Adrenal gland (tissue), 12 donors: Measurements from ENCODE around the gene COL1A2. TPM values are rescaled to one million over a fixed set of nuclear protein-coding genes. Genes with fewer than 3 reads are reported as not detected.
A peak's percentile ranks its signal among the peaks of the same experiment; 100 is the strongest.

ENCODE experiments used
- DNase-seq, 7 donors: peaks; one replicate each; pipeline ENCODE4 v3.0.0-alpha.2; 2019 to 2020
- H3K27ac ChIP-seq, 5 donors: fragments of 200-600 bp; sonication (generic) in 4 of 5; 1 replicate in 3 of 5; 2 replicates in 2 of 5; pipeline versions ENCODE4 v1.5.1 to v1.8.0; 2016 to 2020; ENCODE audit warnings: mild to moderate bottlenecking in 1 of 5
- H3K27me3 ChIP-seq: fragments of 200-600 bp; 2 replicates; pipeline ENCODE4 v1.8.0; 2021
- H3K36me3 ChIP-seq, 2 donors: fragments of 200-600 bp; replicated peaks in 1 of 2; 1 replicate in 1 of 2; 2 replicates in 1 of 2; pipeline versions ENCODE4 v1.5.1 to v1.8.0; 2018 to 2022
- H3K4me1 ChIP-seq, 2 donors: fragments of 200-600 bp; replicated peaks in 1 of 2; 1 replicate in 1 of 2; 2 replicates in 1 of 2; pipeline versions ENCODE4 v1.5.1 to v1.8.0; 2018 to 2021
- H3K4me3 ChIP-seq, 4 donors: fragments of 200-600 bp; sonication (generic) in 3 of 4; one replicate each; pipeline ENCODE4 v1.5.1; 2016 to 2018
- H3K9me3 ChIP-seq, 3 donors: fragments of 200-600 bp; sonication (generic) in 1 of 3; replicated peaks in 1 of 3; 1 replicate in 2 of 3; 2 replicates in 1 of 3; pipeline versions ENCODE4 v1.5.1 to v1.8.0; 2016 to 2021
- POLR2A ChIP-seq, 2 donors: fragments of 450-650 bp; IDR thresholded peaks; one replicate each; pipeline ENCODE4 v1.6.1; 2017; ENCODE audit warnings: antibody characterized with exemption in 2 of 2, mild to moderate bottlenecking in 2 of 2, moderate library complexity in 1 of 2
- WGBS, 4 donors: extraction: QIAGEN DNeasy Blood & Tissue Kit in 2 of 4; methylation state at CpG; one replicate each; pipeline versions ENCODE4 v1.1.5 to v1.1.7; 2013 to 2017; 5-methylcytosine and 5-hydroxymethylcytosine counted together
- intact Hi-C, 2 donors: fragments of 100-400 bp; cut with DNase I; formaldehyde crosslinking; loops; one replicate each; pipeline versions ENCODE4 v1.14.1 to v1.15.0; 2022 to 2023
- polyA plus RNA-seq, 3 donors: library from polyadenylated mRNA; stranded (reverse); fragments of 200-250 nt in 2 of 3; fragments of 350-450 nt in 1 of 3; fragmentation: Illumina TruSeq in 1 of 3; extraction: RNeasy Lipid Tissue Mini Kit (QIAGEN cat#74804) in 1 of 3; gene quantifications; one replicate each; pipeline ENCODE4 v1.2.3, GENCODE V29; 2013 to 2014
- total RNA-seq, 9 donors: library from RNA; depleted of rRNA in 4 of 9; stranded (reverse); fragments of >200 nt in 4 of 9; fragments of 120-200 nt in 1 of 9; fragmentation: NEBNext Ultra II Directional in 1 of 9; extraction: Animal tissue kit (Norgen Biotek cat#: 25700) in 1 of 9; gene quantifications; one replicate each; pipeline versions ENCODE4 v1.1.0 to v1.2.4, GENCODE V29; 2013 to 2023
- TF ChIP-seq, protein P1 (sequence below), 6 experiments: fragments of 450-650 bp in 4 of 6; fragments of 200-600 bp in 2 of 6; sonication (generic) in 1 of 6; IDR thresholded peaks; 1 replicate in 5 of 6; 2 replicates in 1 of 6; pipeline versions ENCODE4 v1.5.1 to v1.8.0; 2016 to 2021; ENCODE audit warnings: antibody characterized with exemption in 6 of 6, mild to moderate bottlenecking in 2 of 6, moderate library complexity in 1 of 6
- donor health status: healthy with polysubstance abuse.
- donor health status: Bipolar disorder and iron deficiency.
- donor health status: DM: yes; HTN: yes; CAD: no.
- donor health status: DM: no; HTN: no; CAD: no.
- donor health status: DM: no; HTN: no; CAD: no.
- donor health status: DM: yes; HTN: yes; CAD: no.

The COL1A2 gene
- total and polyA plus RNA-seq, 12 donors = 74.6 to 475 (median 182) TPM

DNA sequence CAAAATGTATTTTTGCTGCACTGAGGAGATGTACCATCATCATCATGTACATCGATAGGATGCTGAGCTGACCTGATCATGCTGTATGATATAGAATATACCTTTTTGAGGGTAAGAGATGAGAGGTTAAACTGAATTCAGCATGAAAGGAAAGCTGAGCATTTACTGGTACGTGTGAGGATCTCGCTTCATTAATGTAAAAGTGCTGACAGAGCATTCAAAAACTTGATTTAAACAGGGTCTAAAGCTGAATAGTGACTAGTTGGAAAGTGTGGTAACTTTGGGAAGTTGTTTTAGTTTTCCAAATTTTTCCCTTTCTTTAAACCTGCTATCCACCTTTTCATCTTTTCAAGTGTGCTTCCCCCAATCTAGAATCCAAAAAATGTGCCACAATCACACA, 28.5 kb upstream of the COL1A2 start:
- DNase-seq = no peak
- Histone ChIP-seq H3K9me3 (no peaks in the 10 kb centered on the region), H3K36me3 (no peaks in the 10 kb centered on the region), H3K4me3 (no peak overlapping the region), H3K27me3 (no peaks in the 10 kb centered on the region), H3K27ac (no peak overlapping the region), H3K4me1 (peaks cover 0 to 11% of the 10 kb centered on the region in 2 donors)
- intact Hi-C loops = no loop called here
- TF ChIP-seq POLR2A (IDR thresholded peaks at IDR 0.05) = no peak
- TF ChIP-seq, protein P1, sequence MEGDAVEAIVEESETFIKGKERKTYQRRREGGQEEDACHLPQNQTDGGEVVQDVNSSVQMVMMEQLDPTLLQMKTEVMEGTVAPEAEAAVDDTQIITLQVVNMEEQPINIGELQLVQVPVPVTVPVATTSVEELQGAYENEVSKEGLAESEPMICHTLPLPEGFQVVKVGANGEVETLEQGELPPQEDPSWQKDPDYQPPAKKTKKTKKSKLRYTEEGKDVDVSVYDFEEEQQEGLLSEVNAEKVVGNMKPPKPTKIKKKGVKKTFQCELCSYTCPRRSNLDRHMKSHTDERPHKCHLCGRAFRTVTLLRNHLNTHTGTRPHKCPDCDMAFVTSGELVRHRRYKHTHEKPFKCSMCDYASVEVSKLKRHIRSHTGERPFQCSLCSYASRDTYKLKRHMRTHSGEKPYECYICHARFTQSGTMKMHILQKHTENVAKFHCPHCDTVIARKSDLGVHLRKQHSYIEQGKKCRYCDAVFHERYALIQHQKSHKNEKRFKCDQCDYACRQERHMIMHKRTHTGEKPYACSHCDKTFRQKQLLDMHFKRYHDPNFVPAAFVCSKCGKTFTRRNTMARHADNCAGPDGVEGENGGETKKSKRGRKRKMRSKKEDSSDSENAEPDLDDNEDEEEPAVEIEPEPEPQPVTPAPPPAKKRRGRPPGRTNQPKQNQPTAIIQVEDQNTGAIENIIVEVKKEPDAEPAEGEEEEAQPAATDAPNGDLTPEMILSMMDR (IDR thresholded peaks at IDR 0.05) = no peak
- 92 to 100% (median 96%) methylated on average over 3 of the region's 3 CpGs for WGBS, 4 donors

DNA sequence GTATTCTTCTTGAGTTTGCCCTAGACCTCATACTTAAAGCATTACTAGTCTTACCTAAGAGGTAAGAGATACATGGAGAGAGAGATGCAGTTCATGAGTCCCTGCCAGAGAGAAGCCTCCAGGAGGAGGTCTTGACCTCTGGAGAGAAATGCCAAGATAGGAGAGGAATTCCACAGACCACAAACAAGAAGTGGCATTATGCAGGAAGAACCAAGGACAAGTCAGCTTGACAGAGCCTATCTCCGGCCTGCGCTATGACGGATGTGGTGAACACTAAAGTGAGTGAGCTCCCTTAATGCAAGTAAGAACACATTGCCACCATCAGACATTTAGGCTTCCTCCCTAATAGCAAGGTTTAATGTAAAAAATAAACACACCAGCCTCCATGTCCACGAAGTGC, 27.9 kb upstream of the COL1A2 start:
- Histone ChIP-seq H3K4me3 (no peak overlapping the region), H3K27me3 (no peaks in the 10 kb centered on the region), H3K4me1 (peaks cover 0 to 11% of the 10 kb centered on the region in 2 donors), H3K36me3 (no peaks in the 10 kb centered on the region), H3K27ac (no peak overlapping the region), H3K9me3 (no peaks in the 10 kb centered on the region)
- 78 to 98% (median 91%) methylated on average over 4 of the region's 4 CpGs for WGBS, 4 donors
- intact Hi-C loops = no loop called here
- DNase-seq = no peak
- TF ChIP-seq, protein P1 (IDR thresholded peaks at IDR 0.05) = no peak
- TF ChIP-seq POLR2A (IDR thresholded peaks at IDR 0.05) = no peak

DNA sequence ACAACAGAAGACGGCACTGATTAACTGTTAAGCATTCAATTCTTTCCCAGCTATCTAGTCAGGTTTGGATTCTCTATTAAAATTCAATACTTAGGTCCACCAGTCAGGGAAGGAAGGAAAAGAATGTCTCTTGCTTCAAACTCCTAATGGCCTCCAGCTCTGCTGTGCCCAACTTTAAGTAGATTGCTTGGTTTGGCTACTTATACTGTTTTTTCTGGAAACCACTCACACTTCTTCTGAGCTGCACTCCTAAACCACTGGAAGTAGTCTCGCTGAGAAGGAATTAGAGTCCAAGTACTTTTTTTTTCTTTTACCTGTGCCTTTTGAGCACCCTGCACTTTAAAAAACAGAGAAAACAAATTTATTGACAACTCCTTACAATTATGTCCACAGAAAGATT, 26.7 kb upstream of the COL1A2 start:
- WGBS, 4 donors = 64 to 84% (median 72%) methylated on average over 2 of the region's 2 CpGs
- H3K9me3 ChIP-seq = no peaks in the 10 kb centered on the region
- H3K27me3 ChIP-seq = no peaks in the 10 kb centered on the region
- H3K36me3 ChIP-seq = no peaks in the 10 kb centered on the region
- H3K4me1 ChIP-seq = peaks cover 0 to 11% of the 10 kb centered on the region in 2 donors
- H3K4me3 ChIP-seq = no peak overlapping the region
- no peak for DNase-seq
- TF ChIP-seq POLR2A (IDR thresholded peaks at IDR 0.05) = no peak
- TF ChIP-seq, protein P1 (IDR thresholded peaks at IDR 0.05) = no peak
- intact Hi-C loops = no loop called here
- peak overlapping the region in 2 of 5 donors; percentile 30 to 40 for H3K27ac ChIP-seq

DNA sequence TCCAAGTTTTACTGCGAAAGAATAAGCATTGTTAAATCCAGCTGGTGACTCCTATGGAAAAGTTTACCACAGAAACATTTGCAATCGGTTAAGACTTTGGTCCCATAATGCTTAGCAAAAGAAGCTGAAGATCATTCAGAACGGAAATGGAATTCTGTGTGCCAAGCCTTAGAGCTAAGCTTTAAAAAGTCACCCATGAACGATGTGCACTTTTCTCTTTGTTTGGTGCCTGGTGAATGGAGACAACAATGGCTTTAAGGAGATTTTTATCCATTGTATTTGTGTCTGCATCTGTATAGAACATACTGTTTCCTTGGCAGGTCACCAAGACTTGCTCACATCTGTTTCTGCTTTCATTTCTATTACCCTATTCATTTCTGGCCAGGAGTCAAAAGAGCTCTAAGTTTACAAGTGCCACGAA, 26.3 kb upstream of the COL1A2 start:
- Histone ChIP-seq H3K4me3 (peak overlapping the region in 1 of 4 donors; percentile 18), H3K27me3 (no peaks in the 10 kb centered on the region), H3K27ac (peak overlapping the region in 2 of 5 donors; percentile 30 to 40), H3K36me3 (no peaks in the 10 kb centered on the region), H3K9me3 (no peaks in the 10 kb centered on the region), H3K4me1 (peaks cover 0 to 11% of the 10 kb centered on the region in 2 donors)
- TF ChIP-seq POLR2A (IDR thresholded peaks at IDR 0.05) = no peak
- TF ChIP-seq, protein P1 (IDR thresholded peaks at IDR 0.05) = no peak
- WGBS, 4 donors = 18 to 26% (median 22%) methylated on average over 5 of the region's 5 CpGs
- intact Hi-C loops = no loop called here
- peak in 1 of 7 donors; percentile 23 for DNase-seq
